ENCODE measurements around the gene RPS21. TPM values are rescaled to one million over a fixed set of nuclear protein-coding genes. Genes with fewer than 3 reads are reported as not detected.

Gene RPS21
- total and polyA plus RNA-seq, 12 donors, result 438 to 4,794 (median 1,602) TPM

GRCh38 chr20:62430311-62430853, 43.5 kb downstream of the RPS21 start:
- WGBS, 4 donors, result 72 to 79% (median 78%) methylated on average over 5 to 10 of the region's 10 CpGs
- no peak for DNase-seq
- no peak overlapping the region for H3K4me3 ChIP-seq
- no peaks in the 10 kb centered on the region for H3K27me3 ChIP-seq
- no peaks in the 10 kb centered on the region for H3K9me3 ChIP-seq (replicated peaks in 1 of 3)
- TF ChIP-seq POLR2A (IDR thresholded peaks at IDR 0.05) (no peak), CTCF (IDR thresholded peaks at IDR 0.05) (no peak)
- H3K36me3 ChIP-seq (replicated peaks in 1 of 2), result no peaks in the 10 kb centered on the region
- H3K27ac ChIP-seq, result no peak overlapping the region
- H3K4me1 ChIP-seq (replicated peaks in 1 of 2), result no peaks in the 10 kb centered on the region
- intact Hi-C loops (cut with DNase I), result no loop called here

GRCh38 chr20:62430866-62431447, 44.1 kb downstream of the RPS21 start:
- Histone ChIP-seq H3K9me3 (replicated peaks in 1 of 3) (no peaks in the 10 kb centered on the region), H3K4me3 (no peak overlapping the region), H3K4me1 (replicated peaks in 1 of 2) (no peaks in the 10 kb centered on the region), H3K36me3 (replicated peaks in 1 of 2) (no peaks in the 10 kb centered on the region), H3K27me3 (no peaks in the 10 kb centered on the region), H3K27ac (no peak overlapping the region)
- no peak for DNase-seq
- 75 to 86% (median 80%) methylated on average over 23 of the region's 23 CpGs for WGBS, 4 donors
- TF ChIP-seq POLR2A (IDR thresholded peaks at IDR 0.05), result no peak
- intact Hi-C loops (cut with DNase I), result no loop called here

- H3K27ac ChIP-seq, result peak overlapping the region in 1 of 5 donors; percentile 40
- TF ChIP-seq CTCF (IDR thresholded peaks at IDR 0.05) (no peak), POLR2A (IDR thresholded peaks at IDR 0.05) (no peak)
- WGBS, 4 donors, result 50 to 58% (median 52%) methylated on average over 29 to 32 of the region's 32 CpGs
- H3K9me3 ChIP-seq (replicated peaks in 1 of 3), result no peaks in the 10 kb centered on the region
- no peak overlapping the region for H3K4me3 ChIP-seq
- no peaks in the 10 kb centered on the region for H3K27me3 ChIP-seq
- no peaks in the 10 kb centered on the region for H3K4me1 ChIP-seq (replicated peaks in 1 of 2)
- peak in 2 of 7 donors; percentile 25 to 49 for DNase-seq
- H3K36me3 ChIP-seq (replicated peaks in 1 of 2), result no peaks in the 10 kb centered on the region
- intact Hi-C loops (cut with DNase I), result no loop called here
These were observed 47.0 kb downstream of the RPS21 start for GRCh38 chr20:62433658-62434497.

GRCh38 chr20:62436692-62437091, 49.8 kb downstream of the RPS21 start:
- WGBS, 4 donors, result 82 to 97% (median 90%) methylated on average over 2 to 3 of the region's 3 CpGs
- no peaks in the 10 kb centered on the region for H3K4me1 ChIP-seq (replicated peaks in 1 of 2)
- DNase-seq, result no peak
- H3K4me3 ChIP-seq, result no peak overlapping the region
- H3K27ac ChIP-seq, result no peak overlapping the region
- TF ChIP-seq POLR2A (IDR thresholded peaks at IDR 0.05) (no peak), CTCF (IDR thresholded peaks at IDR 0.05) (no peak)
- intact Hi-C loops (cut with DNase I), result no loop called here
- H3K27me3 ChIP-seq, result no peaks in the 10 kb centered on the region
- no peaks in the 10 kb centered on the region for H3K9me3 ChIP-seq (replicated peaks in 1 of 3)
- H3K36me3 ChIP-seq (replicated peaks in 1 of 2), result no peaks in the 10 kb centered on the region

Data from adrenal gland (tissue), 12 donors.